ENCODE measurements around the gene CUL2.

- no peak for TF ChIP-seq POLR2A (IDR thresholded peaks at IDR 0.05)
- TF ChIP-seq, protein P1, sequence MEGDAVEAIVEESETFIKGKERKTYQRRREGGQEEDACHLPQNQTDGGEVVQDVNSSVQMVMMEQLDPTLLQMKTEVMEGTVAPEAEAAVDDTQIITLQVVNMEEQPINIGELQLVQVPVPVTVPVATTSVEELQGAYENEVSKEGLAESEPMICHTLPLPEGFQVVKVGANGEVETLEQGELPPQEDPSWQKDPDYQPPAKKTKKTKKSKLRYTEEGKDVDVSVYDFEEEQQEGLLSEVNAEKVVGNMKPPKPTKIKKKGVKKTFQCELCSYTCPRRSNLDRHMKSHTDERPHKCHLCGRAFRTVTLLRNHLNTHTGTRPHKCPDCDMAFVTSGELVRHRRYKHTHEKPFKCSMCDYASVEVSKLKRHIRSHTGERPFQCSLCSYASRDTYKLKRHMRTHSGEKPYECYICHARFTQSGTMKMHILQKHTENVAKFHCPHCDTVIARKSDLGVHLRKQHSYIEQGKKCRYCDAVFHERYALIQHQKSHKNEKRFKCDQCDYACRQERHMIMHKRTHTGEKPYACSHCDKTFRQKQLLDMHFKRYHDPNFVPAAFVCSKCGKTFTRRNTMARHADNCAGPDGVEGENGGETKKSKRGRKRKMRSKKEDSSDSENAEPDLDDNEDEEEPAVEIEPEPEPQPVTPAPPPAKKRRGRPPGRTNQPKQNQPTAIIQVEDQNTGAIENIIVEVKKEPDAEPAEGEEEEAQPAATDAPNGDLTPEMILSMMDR (IDR thresholded peaks at IDR 0.05) = no peak
Observed at GRCh38 chr10:34979938-34980337, 110.2 kb downstream of the CUL2 start.
